Fibroblast of skin of right quadriceps (primary cell): Measurements from ENCODE around the gene TLR9.
A peak's percentile ranks its signal among the peaks of the same experiment; 100 is the strongest.

Experiments
- DNase-seq: peaks from one replicate; pipeline ENCODE4 v3.0.0-alpha.2; 2013

TLR9 gene

GRCh38 chr3:52246264-52246620, 20.8 kb upstream of the TLR9 start:
- DNase-seq: no peak

DNA sequence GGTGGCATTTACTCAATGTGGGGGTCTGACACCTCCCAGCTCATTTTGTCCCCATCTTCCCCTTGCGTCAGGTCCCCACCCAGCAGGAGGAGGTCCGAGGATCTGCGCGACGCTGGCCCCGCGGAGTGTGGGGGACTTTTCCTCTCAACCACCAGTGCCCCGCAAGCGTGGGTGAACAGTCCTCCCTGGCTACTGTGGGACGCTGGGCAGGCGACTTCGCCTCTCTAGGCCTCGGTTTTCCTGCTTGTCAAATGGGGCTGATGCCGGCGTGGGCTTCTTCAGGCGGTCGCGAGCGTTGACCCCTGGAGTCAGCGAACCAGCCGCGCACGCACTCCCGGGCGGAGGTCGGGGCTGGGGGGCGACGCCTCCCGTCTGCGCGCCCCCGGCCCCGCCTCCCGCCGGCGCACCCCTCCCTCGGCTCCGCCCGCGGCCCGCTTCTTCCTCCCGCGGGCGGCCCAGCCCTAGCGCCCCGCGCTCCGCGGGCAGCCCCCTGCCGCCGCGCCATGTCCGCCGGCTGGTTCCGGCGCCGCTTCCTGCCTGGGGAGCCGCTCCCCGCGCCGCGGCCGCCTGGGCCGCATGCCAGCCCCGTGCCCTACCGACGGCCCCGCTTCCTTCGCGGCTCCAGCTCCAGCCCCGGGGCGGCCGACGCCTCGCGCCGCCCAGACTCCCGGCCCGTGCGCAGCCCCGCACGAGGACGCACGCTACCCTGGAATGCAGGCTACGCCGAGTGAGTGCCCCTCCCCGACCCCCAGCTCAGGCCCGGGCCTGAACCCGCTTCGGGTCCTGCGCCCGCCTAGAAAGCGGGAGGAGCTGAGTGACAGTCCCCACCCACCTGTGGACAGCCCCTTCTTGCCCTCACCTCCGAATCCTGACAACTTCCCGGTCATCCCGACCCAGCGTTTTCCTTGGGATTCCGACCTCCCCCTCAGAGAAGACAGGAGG, 20.1 kb upstream of the TLR9 start, which contains the start of gene PPM1M:
Gene PPM1M, plus strand, starts transcription at position 438 of the 942 bp plus-strand sequence. Its CDS starts 66 bp downstream, at position 504.
- peak; percentile 58 for DNase-seq

DNA sequence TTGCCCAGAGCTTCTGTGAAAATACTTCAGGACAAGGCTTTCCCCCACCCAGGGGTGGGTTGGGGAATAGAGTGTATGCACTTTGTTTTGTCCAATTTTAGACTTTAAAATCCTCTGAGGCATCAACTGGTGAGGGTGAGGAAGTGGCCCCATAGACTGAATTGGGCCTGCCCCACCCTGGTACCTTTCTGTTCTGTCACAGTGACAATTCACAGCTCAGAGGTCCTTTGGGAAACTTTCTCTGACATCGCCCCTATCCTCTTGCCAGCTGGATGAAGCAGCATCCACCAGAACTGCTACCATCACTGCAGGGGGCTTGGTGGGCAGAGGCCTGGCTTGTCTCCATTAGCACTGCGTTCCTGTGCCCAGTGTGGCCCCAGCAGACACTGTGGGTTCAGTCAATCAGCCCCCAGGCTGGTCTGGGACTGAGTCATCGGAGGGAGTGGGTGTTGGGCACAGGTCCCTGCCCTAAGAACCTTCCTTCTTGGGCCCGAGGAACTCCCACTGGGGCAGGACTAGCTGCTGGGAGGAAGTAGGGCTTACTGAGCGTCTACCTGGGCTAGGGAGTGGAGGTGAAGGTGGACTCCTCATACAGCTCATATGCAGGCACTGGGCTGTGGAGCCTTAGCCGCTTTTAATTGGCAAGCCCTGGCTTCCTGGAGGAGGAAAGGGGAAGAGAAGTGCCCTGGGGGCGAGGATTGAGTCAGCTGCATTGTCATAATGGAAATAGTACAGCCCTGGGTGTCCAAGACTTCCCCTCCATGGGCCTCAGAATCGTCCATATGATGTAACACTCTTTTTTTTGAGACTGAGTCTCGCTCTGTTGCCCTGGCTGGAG, 18.6 kb upstream of the TLR9 start:
- DNase-seq: peak; percentile 23

DNA sequence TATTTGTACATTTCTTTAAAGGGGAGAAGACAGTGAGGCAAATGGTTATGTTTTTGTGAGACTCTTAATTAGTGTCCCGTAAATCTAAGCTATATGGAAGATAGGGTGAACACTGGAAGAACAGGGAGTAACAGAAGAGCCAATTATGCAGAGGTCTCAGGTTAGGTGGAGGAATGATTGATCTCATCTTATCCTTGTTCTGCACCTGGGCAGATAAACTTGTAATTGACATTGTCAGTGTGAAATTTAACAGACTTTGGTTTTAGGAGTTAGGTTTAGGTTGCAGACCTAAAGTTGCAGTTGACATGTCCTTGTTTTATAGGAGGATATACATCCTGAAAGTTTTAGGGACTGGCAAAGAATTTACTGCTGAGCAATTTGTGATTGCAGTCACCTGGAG, 16.6 kb upstream of the TLR9 start:
- no peak for DNase-seq

DNA sequence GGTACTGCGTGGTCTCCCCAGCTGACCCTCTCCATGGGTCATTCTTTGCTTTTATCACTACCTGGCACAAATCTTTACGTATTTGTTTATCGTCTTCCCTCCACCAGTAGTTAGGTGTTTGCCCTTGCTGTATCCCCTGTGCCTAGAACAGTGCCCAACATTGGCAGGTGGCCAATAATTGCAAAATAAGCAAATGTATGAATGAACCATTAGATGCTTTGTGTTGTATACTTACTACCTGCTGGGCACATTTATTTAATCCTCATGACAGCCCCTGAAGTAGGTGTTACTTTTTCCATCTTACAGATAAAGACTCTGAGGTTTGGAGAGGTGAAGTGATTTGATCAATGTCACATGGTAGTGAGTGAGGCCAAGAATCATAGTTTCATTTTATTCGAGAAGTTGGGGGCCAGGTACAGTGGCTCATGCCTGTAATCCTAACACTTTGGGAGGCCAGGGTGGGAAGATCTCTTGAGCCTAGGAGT, 15.5 kb upstream of the TLR9 start:
- no peak for DNase-seq

DNA sequence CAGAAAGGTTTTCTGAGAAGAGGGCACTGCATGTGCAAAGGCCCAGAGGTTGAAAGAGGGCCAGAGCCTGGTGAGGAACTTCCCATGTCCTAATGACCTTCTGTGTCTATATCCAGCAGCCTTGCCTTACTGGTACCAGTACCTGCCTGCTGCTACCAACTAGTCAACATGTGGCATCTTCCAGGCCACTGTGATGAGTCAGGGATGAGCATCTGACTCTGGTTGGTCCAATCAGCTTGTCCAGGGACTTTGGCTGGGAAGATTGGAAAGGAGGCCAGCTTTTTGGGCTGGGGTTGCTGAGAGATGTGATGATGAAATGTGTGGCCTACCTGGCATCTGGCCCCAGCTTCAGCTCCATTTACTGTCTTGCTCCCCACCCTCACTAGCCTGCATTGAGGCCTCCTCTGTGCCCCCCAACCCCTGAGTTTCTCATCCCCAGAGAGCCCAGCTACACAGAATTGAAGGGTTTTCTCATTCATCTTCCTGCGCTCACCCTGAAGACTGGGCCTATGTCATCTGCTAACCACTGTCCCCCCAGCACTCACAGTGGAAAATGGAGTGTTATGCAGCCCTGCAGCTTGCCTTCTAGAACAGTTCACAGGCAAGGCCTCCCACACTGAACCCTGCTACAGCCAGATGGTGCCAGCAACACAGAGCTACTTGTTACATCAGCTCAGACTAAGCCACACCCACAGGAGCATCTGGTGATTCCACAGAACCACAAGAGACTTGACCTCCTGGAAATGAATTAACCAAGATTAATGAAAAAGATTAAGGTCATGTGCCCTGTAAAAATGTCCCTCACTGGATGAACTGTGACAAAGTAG, 14.8 kb upstream of the TLR9 start:
- peak; percentile 86 for DNase-seq

DNA sequence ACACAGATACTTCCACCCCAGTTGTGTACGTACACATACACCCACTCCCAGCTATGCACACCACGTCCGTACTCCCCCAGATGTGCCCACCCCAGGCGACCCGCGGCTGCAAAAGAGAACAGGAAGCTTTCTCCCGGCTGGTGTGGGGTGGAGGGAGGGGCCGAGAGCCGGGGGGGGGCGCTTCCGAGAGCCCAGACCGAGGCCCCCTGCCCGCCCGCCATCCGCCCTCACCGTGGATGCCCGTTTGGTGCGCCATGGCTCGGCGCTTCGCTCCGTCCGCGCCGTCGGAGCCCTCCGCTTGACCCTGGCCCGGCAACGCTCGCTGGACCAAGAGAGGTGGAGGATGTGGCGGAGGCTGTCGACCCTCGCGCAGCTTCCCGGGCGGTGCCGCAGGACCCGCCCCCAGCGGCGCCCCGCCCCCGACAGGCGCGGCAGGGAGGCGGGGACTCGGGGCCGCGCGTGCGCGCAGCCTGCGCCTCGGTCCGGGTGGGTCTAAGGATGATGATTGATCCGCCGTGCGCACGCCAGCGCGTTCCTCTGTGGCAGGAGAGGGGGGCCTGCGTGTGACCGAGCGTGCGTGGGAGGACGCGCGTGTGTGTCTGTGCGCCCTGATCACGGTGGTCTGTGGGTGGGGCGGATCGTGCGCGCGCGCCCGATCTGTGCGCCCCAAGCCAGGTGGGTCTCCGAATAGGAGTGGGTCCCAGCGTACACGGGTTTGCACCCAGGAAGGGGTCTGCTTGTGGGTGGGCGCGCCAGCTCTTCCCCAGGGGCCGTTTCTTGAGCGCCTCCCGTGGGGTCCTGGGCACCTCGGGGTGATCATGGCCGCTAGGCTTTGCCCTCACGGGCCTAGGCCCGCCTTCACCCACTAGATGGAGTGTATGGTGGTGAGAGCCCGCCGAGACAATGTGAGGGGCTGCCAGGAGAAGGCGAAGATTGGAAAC, 13.6 kb upstream of the TLR9 start, which contains the start of gene TWF2:
Gene TWF2, minus strand, starts transcription at position 398 of the 941 bp plus-strand sequence. Its CDS starts 142 bp downstream, at position 256.
- peak; percentile 81 for DNase-seq

GRCh38 chr3:52238193-52238760, 12.8 kb upstream of the TLR9 start:
- no peak for DNase-seq

GRCh38 chr3:52237657-52238172, 12.3 kb upstream of the TLR9 start:
- DNase-seq: peak; percentile 81

GRCh38 chr3:52237006-52237656, 11.7 kb upstream of the TLR9 start:
- DNase-seq: no peak

GRCh38 chr3:52236424-52236886, 11.0 kb upstream of the TLR9 start:
- no peak for DNase-seq

DNA sequence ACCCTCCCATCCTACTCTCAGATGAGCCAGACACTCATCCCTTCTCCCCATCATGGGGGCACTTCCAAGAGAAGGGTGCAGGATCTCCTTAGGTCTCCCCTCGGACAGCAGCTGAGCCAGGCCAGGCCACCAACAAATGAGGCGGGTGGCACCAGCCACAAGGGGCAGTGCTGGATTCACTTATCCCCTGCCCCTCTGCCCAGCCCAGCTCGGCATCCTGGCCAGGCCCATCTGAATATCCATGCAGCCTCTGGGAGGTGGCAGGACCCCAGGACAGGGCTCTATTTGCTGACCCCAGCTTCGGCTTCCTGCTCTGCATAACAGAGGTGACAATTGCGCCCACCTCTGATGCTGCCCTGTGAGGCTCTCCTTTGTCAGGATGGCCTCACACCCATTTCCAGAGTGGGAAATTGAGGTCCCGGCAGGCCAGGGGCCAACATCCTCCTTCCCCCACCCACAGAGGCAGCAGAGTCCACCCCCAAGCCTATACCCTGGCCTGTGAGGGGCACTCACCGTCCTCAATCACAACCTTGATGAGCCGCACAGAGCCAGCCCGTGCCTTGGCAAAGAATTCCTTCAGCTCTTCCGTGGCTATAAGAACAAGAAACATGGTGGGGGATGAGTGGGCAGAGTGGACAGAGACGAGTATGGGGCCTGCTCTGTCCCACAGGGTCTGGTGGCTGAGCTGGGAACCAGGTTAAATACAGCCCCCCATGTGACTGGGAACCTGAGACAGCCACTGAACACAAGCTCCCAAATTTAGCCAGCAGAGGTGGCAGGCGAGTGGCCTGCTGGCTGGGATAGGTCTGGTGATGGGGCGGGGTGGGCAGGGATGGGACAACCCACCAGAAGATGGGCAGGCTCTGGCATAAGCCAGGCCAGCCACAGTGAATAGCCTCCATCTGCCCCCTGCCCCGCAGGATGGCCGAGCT, 9.3 kb upstream of the TLR9 start:
- no peak for DNase-seq

DNA sequence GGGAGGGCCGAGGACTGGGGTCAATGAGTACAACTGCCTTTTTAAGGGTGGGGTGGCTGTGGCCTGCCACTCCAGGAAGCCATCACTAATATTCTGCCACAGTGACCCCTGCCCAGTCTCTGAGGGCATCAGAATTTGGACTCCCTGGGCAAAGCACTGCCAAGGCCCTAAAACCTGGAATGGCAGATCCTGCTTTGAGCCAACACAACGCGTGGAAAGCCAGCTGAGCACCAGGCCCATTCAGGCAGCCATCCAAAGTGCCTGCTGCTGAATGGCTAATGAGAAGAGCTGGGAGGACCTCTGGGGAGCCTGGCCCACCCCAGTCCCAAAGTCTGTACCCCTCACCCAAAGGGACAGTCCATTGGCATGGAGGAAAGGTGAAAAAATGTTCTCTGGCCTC, 8.5 kb upstream of the TLR9 start:
- DNase-seq: no peak

- no peak for DNase-seq
These were observed 7.7 kb upstream of the TLR9 start for GRCh38 chr3:52233108-52233591.

- DNase-seq: no peak
These were observed 7.0 kb upstream of the TLR9 start for GRCh38 chr3:52232279-52233107.

DNA sequence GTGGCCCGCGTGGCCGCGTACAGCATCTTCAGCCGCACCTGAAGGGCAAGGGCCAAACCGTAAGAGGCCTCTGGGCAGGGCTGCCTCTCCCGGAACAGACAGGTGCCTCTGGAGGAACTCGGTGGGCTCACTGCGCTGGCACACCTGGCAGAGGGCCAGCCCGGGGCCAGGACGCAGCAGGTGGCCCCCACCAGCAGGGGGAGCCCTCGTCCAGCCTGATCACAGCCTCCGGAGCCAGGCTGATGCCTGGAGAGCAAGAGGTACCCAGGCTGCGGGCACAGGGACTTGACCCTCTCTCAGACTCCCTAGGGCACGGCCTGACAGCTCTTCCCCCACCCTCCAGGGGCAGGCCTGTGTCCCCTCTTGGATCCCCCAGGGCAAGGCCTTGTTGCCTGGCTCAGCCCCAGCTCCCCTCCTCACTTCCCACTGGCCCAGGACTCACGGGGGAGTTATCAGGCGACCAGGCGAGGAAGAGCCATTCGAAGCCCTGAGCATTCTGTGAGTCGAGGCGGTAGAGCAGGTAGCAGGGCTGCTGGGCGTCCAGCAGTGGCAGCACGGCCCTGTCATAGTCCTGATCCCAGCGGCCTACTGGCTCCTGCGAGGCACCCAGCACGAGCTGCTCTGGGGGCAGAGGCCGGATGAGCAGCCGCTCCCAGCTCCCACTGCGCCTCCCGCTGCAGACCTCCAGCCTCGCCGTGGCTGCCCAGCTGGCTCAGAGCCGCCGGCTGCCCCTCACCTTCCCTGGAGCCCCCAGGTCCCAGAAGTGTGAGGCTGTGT, 6.2 kb upstream of the TLR9 start:
- DNase-seq: peak; percentile 36
